ENCODE data around the gene SCART1. TPM values are rescaled to one million over a fixed set of nuclear protein-coding genes. Genes with fewer than 3 reads are reported as not detected.

SCART1 gene
- 0.65 and 0.76 TPM in 2 replicates for total RNA-seq

GRCh38 chr10:133453516-133454203 is at the start of gene SCART1:
Gene SCART1, plus strand, starts transcription at chr10:133453945. Its CDS starts 53 bp downstream, at chr10:133453998.

GRCh38 chr10:133424601-133425000 is 29.1 kb upstream of the SCART1 start, which contains the start of gene SPRN:
Gene SPRN, minus strand, starts transcription at chr10:133424625. Its CDS starts 944 bp downstream, at chr10:133423681.

Other genes with a start within 250 kb of the SCART1 start
- not detected in 2 replicates for gene UTF1, start 223.7 kb upstream of the SCART1 start, total RNA-seq
- not detected in 2 replicates for gene VENTX, start 216.1 kb upstream of the SCART1 start, total RNA-seq
- gene ADAM8, start 177.1 kb upstream of the SCART1 start, total RNA-seq: 0.32 and 1.1 TPM in 2 replicates
- 29.0 and 42.6 TPM in 2 replicates for gene TUBGCP2, start 145.1 kb upstream of the SCART1 start, total RNA-seq
- 27.9 and 29.5 TPM in 2 replicates for gene ZNF511, start 145.0 kb upstream of the SCART1 start, total RNA-seq
- not detected in 2 replicates for gene CALY, start 117.0 kb upstream of the SCART1 start, total RNA-seq
- not detected in 2 replicates for gene PRAP1, start 106.6 kb upstream of the SCART1 start, total RNA-seq
- 21.3 and 36.7 TPM in 2 replicates for gene FUOM, start 95.9 kb upstream of the SCART1 start, total RNA-seq
- gene ECHS1, start 80.6 kb upstream of the SCART1 start, total RNA-seq: 74.7 and 90.7 TPM in 2 replicates
- gene PAOX, start 74.7 kb upstream of the SCART1 start, total RNA-seq: 6.4 and 9.1 TPM in 2 replicates
- 42.6 and 45.7 TPM in 2 replicates for gene MTG1, start 59.8 kb upstream of the SCART1 start, total RNA-seq
- gene SPRN, start 29.3 kb upstream of the SCART1 start, total RNA-seq: under 0.01 TPM in 1 of 2 replicates, not detected in the other
- gene CYP2E1, start 73.4 kb downstream of the SCART1 start, total RNA-seq: 0.32 TPM in 1 of 2 replicates, not detected in the other
- gene SYCE1, start 111.6 kb downstream of the SCART1 start, total RNA-seq: not detected in 2 replicates
- not detected in 2 replicates for gene FRG2B, start 172.8 kb downstream of the SCART1 start, total RNA-seq

Measured in epithelial cell of umbilical artery (primary cell).